PC-9 (cell line): ENCODE data around the gene TIMM9.

Experiments used
- EZH2 ChIP-seq: fragments of 200-600 bp; sonication (generic); IDR thresholded peaks from 2 replicates; pipeline ENCODE4 v1.8.0; 2017; ENCODE audit warnings: antibody characterized with exemption, low read depth
- TF ChIP-seq, protein P1 (sequence below): fragments of 200-600 bp; sonication (generic); conservative IDR thresholded peaks from 2 replicates; pipeline ENCODE4 v1.6.1; 2017; ENCODE audit warnings: mixed run types, antibody characterized with exemption, mild to moderate bottlenecking, moderate library complexity

- TF ChIP-seq, protein P1, sequence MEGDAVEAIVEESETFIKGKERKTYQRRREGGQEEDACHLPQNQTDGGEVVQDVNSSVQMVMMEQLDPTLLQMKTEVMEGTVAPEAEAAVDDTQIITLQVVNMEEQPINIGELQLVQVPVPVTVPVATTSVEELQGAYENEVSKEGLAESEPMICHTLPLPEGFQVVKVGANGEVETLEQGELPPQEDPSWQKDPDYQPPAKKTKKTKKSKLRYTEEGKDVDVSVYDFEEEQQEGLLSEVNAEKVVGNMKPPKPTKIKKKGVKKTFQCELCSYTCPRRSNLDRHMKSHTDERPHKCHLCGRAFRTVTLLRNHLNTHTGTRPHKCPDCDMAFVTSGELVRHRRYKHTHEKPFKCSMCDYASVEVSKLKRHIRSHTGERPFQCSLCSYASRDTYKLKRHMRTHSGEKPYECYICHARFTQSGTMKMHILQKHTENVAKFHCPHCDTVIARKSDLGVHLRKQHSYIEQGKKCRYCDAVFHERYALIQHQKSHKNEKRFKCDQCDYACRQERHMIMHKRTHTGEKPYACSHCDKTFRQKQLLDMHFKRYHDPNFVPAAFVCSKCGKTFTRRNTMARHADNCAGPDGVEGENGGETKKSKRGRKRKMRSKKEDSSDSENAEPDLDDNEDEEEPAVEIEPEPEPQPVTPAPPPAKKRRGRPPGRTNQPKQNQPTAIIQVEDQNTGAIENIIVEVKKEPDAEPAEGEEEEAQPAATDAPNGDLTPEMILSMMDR: peak; percentile 67; the same call in 1 of the 2 replicates
- no peak for TF ChIP-seq EZH2
Measured at GRCh38 chr14:58395812-58396788, 31.2 kb downstream of the TIMM9 start, which contains the start of gene TOMM20L.
